Left kidney (tissue), 2 donors: ENCODE data around the gene NEMP2. TPM values are rescaled to one million over a fixed set of nuclear protein-coding genes. Genes with fewer than 3 reads are reported as not detected.
A peak's percentile ranks its signal among the peaks of the same experiment; 100 is the strongest.
"Not testable (repeated sequence)": the region's sequence is repeated elsewhere in the genome, so short reads cannot be mapped to it uniquely, and the experiment has no call there.

Source experiments
- DNase-seq: peaks from one replicate; pipeline ENCODE4 v3.0.0-alpha.2; 2013
- polyA plus RNA-seq: library from polyadenylated mRNA; unstranded; fragments of 120-200 nt; gene quantifications from one replicate; pipeline ENCODE4 v1.2.1, GENCODE V29; 2013; ENCODE audit not compliant: insufficient read length

NEMP2 gene
- polyA plus RNA-seq, 1 donor = 14.5 TPM

- DNase-seq = no peak
Measured at GRCh38 chr2:190490502-190490901, 44.0 kb downstream of the NEMP2 start.

GRCh38 chr2:190489475-190489874 lies 45.0 kb downstream of the NEMP2 start:
- no peak for DNase-seq

GRCh38 chr2:190488516-190489233 lies 45.8 kb downstream of the NEMP2 start:
- DNase-seq = no peak

- DNase-seq = no peak
Measured at GRCh38 chr2:190486037-190486623, 48.4 kb downstream of the NEMP2 start.

GRCh38 chr2:190482451-190482850 lies 52.1 kb downstream of the NEMP2 start:
- DNase-seq = no peak

GRCh38 chr2:190481339-190481738 lies 53.2 kb downstream of the NEMP2 start:
- DNase-seq = no peak

GRCh38 chr2:190478572-190479195 lies 55.8 kb downstream of the NEMP2 start:
- DNase-seq = no peak

- DNase-seq = no peak
Measured at GRCh38 chr2:190477661-190478454, 56.7 kb downstream of the NEMP2 start.

GRCh38 chr2:190470256-190470826 lies 64.2 kb downstream of the NEMP2 start:
- no peak for DNase-seq

GRCh38 chr2:190469771-190470170 lies 64.8 kb downstream of the NEMP2 start:
- no peak for DNase-seq

GRCh38 chr2:190468814-190469569 lies 65.5 kb downstream of the NEMP2 start:
- peak; percentile 65 for DNase-seq

- not testable (repeated sequence) for DNase-seq
Measured at GRCh38 chr2:190468354-190468753, 66.2 kb downstream of the NEMP2 start.

- DNase-seq = peak; percentile 61
Measured at GRCh38 chr2:190467575-190468083, 66.9 kb downstream of the NEMP2 start.

GRCh38 chr2:190466819-190467446 lies 67.6 kb downstream of the NEMP2 start:
- no peak for DNase-seq

GRCh38 chr2:190465060-190465459 lies 69.5 kb downstream of the NEMP2 start:
- DNase-seq = no peak

GRCh38 chr2:190462611-190463010 lies 71.9 kb downstream of the NEMP2 start:
- no peak for DNase-seq

- DNase-seq = no peak
Measured at GRCh38 chr2:190462181-190462580, 72.3 kb downstream of the NEMP2 start.

GRCh38 chr2:190460487-190460886 lies 74.0 kb downstream of the NEMP2 start:
- DNase-seq = no peak

- DNase-seq = no peak
Measured at GRCh38 chr2:190459881-190460280, 74.6 kb downstream of the NEMP2 start.

GRCh38 chr2:190458352-190459107 lies 76.0 kb downstream of the NEMP2 start:
- DNase-seq = no peak
